Spleen (tissue), 11 donors: ENCODE measurements around the gene CDK18. TPM values are rescaled to one million over a fixed set of nuclear protein-coding genes. Genes with fewer than 3 reads are reported as not detected.

Experiments used
- DNase-seq: peaks from one replicate; pipeline ENCODE4 v3.0.0-alpha.2; 2020
- H3K27ac ChIP-seq, 8 donors: fragments of 200-600 bp; sonication (generic) in 7 of 8; 1 replicate in 4 of 8; 2 replicates in 4 of 8; pipeline versions ENCODE4 v1.5.0 to v1.8.0; 2016 to 2021; ENCODE audit warnings: inconsistent platforms in 4 of 8, mild to moderate bottlenecking in 4 of 8, moderate library complexity in 1 of 8
- H3K27me3 ChIP-seq, 7 donors: fragments of 200-600 bp; sonication (generic) in 6 of 7; replicated peaks in 1 of 7; 1 replicate in 4 of 7; 2 replicates in 3 of 7; pipeline versions ENCODE4 v1.5.0 to v1.8.0; 2016 to 2021; ENCODE audit warnings: inconsistent platforms in 3 of 7, mild to moderate bottlenecking in 1 of 7
- H3K36me3 ChIP-seq, 6 donors: fragments of 200-600 bp; sonication (generic) in 5 of 6; 1 replicate in 4 of 6; 2 replicates in 2 of 6; pipeline versions ENCODE4 v1.5.0 to v1.8.0; 2016 to 2021; ENCODE audit warnings: inconsistent platforms in 2 of 6
- H3K4me1 ChIP-seq, 6 donors: fragments of 200-600 bp; sonication (generic) in 5 of 6; 1 replicate in 3 of 6; 2 replicates in 3 of 6; pipeline versions ENCODE4 v1.5.0 to v1.8.0; 2016 to 2021; ENCODE audit warnings: inconsistent platforms in 3 of 6
- H3K4me3 ChIP-seq, 8 donors: fragments of 200-600 bp; sonication (generic) in 7 of 8; 1 replicate in 4 of 8; 2 replicates in 4 of 8; pipeline versions ENCODE4 v1.5.0 to v1.8.0; 2016 to 2021; ENCODE audit warnings: inconsistent platforms in 4 of 8, mild to moderate bottlenecking in 4 of 8, moderate library complexity in 2 of 8
- H3K9me3 ChIP-seq, 8 donors: fragments of 200-600 bp; sonication (generic) in 7 of 8; 1 replicate in 4 of 8; 2 replicates in 4 of 8; pipeline versions ENCODE4 v1.5.0 to v1.8.0; 2016 to 2021; ENCODE audit warnings: inconsistent platforms in 4 of 8
- POLR2A ChIP-seq, 3 donors: fragments of 450-650 bp; IDR thresholded peaks; one replicate each; pipeline ENCODE4 v1.5.1; 2017; ENCODE audit warnings: antibody characterized with exemption in 3 of 3, mild to moderate bottlenecking in 1 of 3
- POLR2AphosphoS5 ChIP-seq, 3 donors: sonication (generic); formaldehyde crosslinking; IDR thresholded peaks; one replicate each; pipeline ENCODE4 v1.5.1; 2017; ENCODE audit warnings: antibody characterized with exemption in 3 of 3
- WGBS, 5 donors: extraction: QIAGEN DNeasy Blood & Tissue Kit in 3 of 5; methylation state at CpG; one replicate each; pipeline versions ENCODE4 v1.1.5 to v1.1.7; 2013 to 2018; 5-methylcytosine and 5-hydroxymethylcytosine counted together
- intact Hi-C: fragments of 100-400 bp; cut with DNase I; formaldehyde crosslinking; loops from one replicate; pipeline ENCODE4 v1.15.0; 2023; ENCODE audit warnings: low total_unique reads
- polyA plus RNA-seq, 3 donors: library from polyadenylated mRNA; stranded (reverse); fragments of 200-250 nt; gene quantifications; one replicate each; pipeline ENCODE4 v1.2.1, GENCODE V29; 2013
- total RNA-seq, 7 donors: library from RNA; depleted of rRNA in 3 of 7; stranded (reverse); fragments of >200 nt in 3 of 7; fragmentation: NEBNext Ultra II Directional in 4 of 7; extraction: Animal tissue kit (Norgen Biotek cat#: 25700) in 4 of 7; gene quantifications; one replicate each; pipeline versions ENCODE4 v1.1.0 to v1.2.1, GENCODE V29; 2016 to 2021
- TF ChIP-seq, protein P1 (sequence below), 11 experiments: fragments of 200-600 bp in 7 of 11; fragments of 450-650 bp in 4 of 11; sonication (generic) in 4 of 11; IDR thresholded peaks in 8 of 11; conservative IDR thresholded peaks in 3 of 11; 1 replicate in 7 of 11; 2 replicates in 4 of 11; pipeline versions ENCODE4 v1.4.0 to v1.8.0; 2016 to 2021; ENCODE audit warnings: antibody characterized with exemption in 11 of 11, inconsistent platforms in 4 of 11, mild to moderate bottlenecking in 1 of 11
- donor health status: healthy with polysubstance abuse.
- donor health status: DM: no; HTN: no; CAD: no; lungs with moderate emphysema.
- donor health status: DM: no; HTN: no; CAD: no.
- donor health status: Bipolar disorder and iron deficiency.
- donor health status: healthy.
- donor health status: DM: no; HTN: no; CAD: no.
- donor health status: DM: yes; HTN: yes; CAD: no.

CDK18 gene
- total and polyA plus RNA-seq, 10 donors = 3.5 to 25.3 (median 17.8) TPM

DNA sequence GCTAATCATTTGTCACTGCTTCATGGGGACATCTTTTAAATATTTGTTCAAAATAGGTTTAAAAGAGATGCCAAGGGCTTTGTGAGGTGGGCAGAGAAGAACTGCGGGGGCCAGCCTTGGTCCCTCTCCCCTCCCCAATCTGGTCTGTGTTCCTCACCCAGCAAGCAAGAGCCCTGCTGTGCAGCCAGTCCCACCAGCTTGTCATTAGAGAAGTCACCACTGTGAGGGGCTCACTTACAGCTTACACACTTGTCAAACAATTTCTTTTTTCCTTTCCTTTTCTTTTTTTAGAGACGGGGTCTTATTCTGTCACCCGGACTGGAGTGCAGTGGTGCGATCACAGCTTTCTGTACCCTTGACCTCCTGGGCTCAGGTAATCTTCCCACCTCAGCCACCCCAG lies 10.4 kb upstream of the CDK18 start:
- intact Hi-C loops = no loop called here
- Histone ChIP-seq H3K27me3 (peaks cover 0 to 58% (median 8%) of the 10 kb centered on the region in 7 donors), H3K36me3 (no peaks in the 10 kb centered on the region), H3K27ac (peak overlapping the region in 5 of 8 donors; percentile 19 to 43 (median 33)), H3K9me3 (no peaks in the 10 kb centered on the region), H3K4me3 (no peak overlapping the region), H3K4me1 (peaks cover 0 to 21% (median 4%) of the 10 kb centered on the region in 6 donors)
- WGBS, 5 donors = 60 to 78% (median 72%) methylated on average over 4 of the region's 4 CpGs
- TF ChIP-seq, protein P1, sequence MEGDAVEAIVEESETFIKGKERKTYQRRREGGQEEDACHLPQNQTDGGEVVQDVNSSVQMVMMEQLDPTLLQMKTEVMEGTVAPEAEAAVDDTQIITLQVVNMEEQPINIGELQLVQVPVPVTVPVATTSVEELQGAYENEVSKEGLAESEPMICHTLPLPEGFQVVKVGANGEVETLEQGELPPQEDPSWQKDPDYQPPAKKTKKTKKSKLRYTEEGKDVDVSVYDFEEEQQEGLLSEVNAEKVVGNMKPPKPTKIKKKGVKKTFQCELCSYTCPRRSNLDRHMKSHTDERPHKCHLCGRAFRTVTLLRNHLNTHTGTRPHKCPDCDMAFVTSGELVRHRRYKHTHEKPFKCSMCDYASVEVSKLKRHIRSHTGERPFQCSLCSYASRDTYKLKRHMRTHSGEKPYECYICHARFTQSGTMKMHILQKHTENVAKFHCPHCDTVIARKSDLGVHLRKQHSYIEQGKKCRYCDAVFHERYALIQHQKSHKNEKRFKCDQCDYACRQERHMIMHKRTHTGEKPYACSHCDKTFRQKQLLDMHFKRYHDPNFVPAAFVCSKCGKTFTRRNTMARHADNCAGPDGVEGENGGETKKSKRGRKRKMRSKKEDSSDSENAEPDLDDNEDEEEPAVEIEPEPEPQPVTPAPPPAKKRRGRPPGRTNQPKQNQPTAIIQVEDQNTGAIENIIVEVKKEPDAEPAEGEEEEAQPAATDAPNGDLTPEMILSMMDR (IDR thresholded peaks at IDR 0.05 in 8 of 11, conservative IDR thresholded peaks at IDR 0.05 in 3 of 11) = no peak
- TF ChIP-seq POLR2AphosphoS5 (IDR thresholded peaks at IDR 0.05) (no peak), POLR2A (IDR thresholded peaks at IDR 0.05) (no peak)
- no peak for DNase-seq

GRCh38 chr1:205495237-205495823 lies 9.1 kb upstream of the CDK18 start:
- Histone ChIP-seq H3K27me3 (peaks cover 0 to 55% (median 8%) of the 10 kb centered on the region in 7 donors), H3K4me1 (peaks cover 0 to 24% (median 4%) of the 10 kb centered on the region in 6 donors), H3K36me3 (no peaks in the 10 kb centered on the region), H3K4me3 (no peak overlapping the region), H3K27ac (no peak overlapping the region), H3K9me3 (no peaks in the 10 kb centered on the region)
- WGBS, 5 donors = 64 to 70% (median 67%) methylated on average over 9 of the region's 9 CpGs
- intact Hi-C loops = no loop called here
- DNase-seq = no peak
- TF ChIP-seq POLR2AphosphoS5 (IDR thresholded peaks at IDR 0.05) = no peak
- no peak for TF ChIP-seq POLR2A (IDR thresholded peaks at IDR 0.05)
- TF ChIP-seq, protein P1 (IDR thresholded peaks at IDR 0.05 in 8 of 11, conservative IDR thresholded peaks at IDR 0.05 in 3 of 11) = no peak

GRCh38 chr1:205496661-205497060 lies 7.8 kb upstream of the CDK18 start:
- TF ChIP-seq POLR2A (IDR thresholded peaks at IDR 0.05) = no peak
- no peak for TF ChIP-seq POLR2AphosphoS5 (IDR thresholded peaks at IDR 0.05)
- intact Hi-C loops = no loop called here
- WGBS, 5 donors = 93 to 100% (median 95%) methylated on average over 1 of the region's 1 CpG
- no peak for DNase-seq
- H3K36me3 ChIP-seq = no peaks in the 10 kb centered on the region
- H3K27me3 ChIP-seq = peaks cover 0 to 43% (median 8%) of the 10 kb centered on the region in 7 donors
- H3K4me1 ChIP-seq = peaks cover 0 to 31% (median 8%) of the 10 kb centered on the region in 6 donors
- H3K9me3 ChIP-seq = no peaks in the 10 kb centered on the region
- no peak overlapping the region for H3K4me3 ChIP-seq
- H3K27ac ChIP-seq = no peak overlapping the region

- peaks cover 0 to 36% (median 8%) of the 10 kb centered on the region in 7 donors for H3K27me3 ChIP-seq
- H3K36me3 ChIP-seq = no peaks in the 10 kb centered on the region
- no peak overlapping the region for H3K27ac ChIP-seq
- H3K4me1 ChIP-seq = peaks cover 0 to 27% (median 8%) of the 10 kb centered on the region in 6 donors
- H3K4me3 ChIP-seq = no peak overlapping the region
- DNase-seq = no peak
- H3K9me3 ChIP-seq = no peaks in the 10 kb centered on the region
- intact Hi-C loops = no loop called here
- 88 to 97% (median 93%) methylated on average over 7 of the region's 7 CpGs for WGBS, 5 donors
- TF ChIP-seq, protein P1 (IDR thresholded peaks at IDR 0.05 in 8 of 11, conservative IDR thresholded peaks at IDR 0.05 in 3 of 11) = no peak
- no peak for TF ChIP-seq POLR2A (IDR thresholded peaks at IDR 0.05)
- no peak for TF ChIP-seq POLR2AphosphoS5 (IDR thresholded peaks at IDR 0.05)
These were observed 7.1 kb upstream of the CDK18 start for GRCh38 chr1:205497351-205497750.
